K562 (cell line): ENCODE results near the gene FBN1. TPM values are rescaled to one million over a fixed set of nuclear protein-coding genes. Genes with fewer than 3 reads are reported as not detected.

Source experiments
- ARID4B ChIP-seq: sonication (generic); formaldehyde crosslinking; IDR thresholded peaks from 2 replicates; pipeline ENCODE4 v1.8.0; 2022; ENCODE audit warnings: mild to moderate bottlenecking, missing genetic modification reagents
- CBX1 ChIP-seq: sonication (generic); IDR thresholded peaks from 2 replicates; pipeline ENCODE4 v1.6.1; 2016; ENCODE audit warnings: antibody characterized with exemption, low read depth, mild to moderate bottlenecking
- CEBPB ChIP-seq: fragments of 450-650 bp; IDR thresholded peaks from 2 replicates; pipeline ENCODE4 v1.6.1; 2016; ENCODE audit warnings: missing genetic modification characterization, missing compliant biosample characterization
- CREM ChIP-seq: IDR thresholded peaks from 2 replicates; pipeline ENCODE4 v1.6.1; 2014; ENCODE audit warnings: antibody characterized with exemption, low read depth
- CXXC5 ChIP-seq: fragments of 250-450 bp; sonication (Bioruptor Pico); IDR thresholded peaks from 2 replicates; pipeline ENCODE4 v1.8.0; 2022; ENCODE audit warnings: inconsistent platforms, mild to moderate bottlenecking, moderate library complexity
- EP400 ChIP-seq: fragments of 450-650 bp; IDR thresholded peaks from 2 replicates; pipeline ENCODE4 v1.6.1; 2017; ENCODE audit warnings: antibody characterized with exemption, mild to moderate bottlenecking, moderate library complexity
- ESRRA ChIP-seq: fragments of 450-650 bp; IDR thresholded peaks from 2 replicates; pipeline ENCODE4 v1.6.1; 2014; ENCODE audit warnings: low read depth, mild to moderate bottlenecking, moderate library complexity, borderline replicate concordance
- LCOR ChIP-seq: sonication (generic); formaldehyde crosslinking; IDR thresholded peaks from 2 replicates; pipeline ENCODE4 v1.8.0; 2022; ENCODE audit warnings: mild to moderate bottlenecking, missing genetic modification reagents
- MAFG ChIP-seq: fragments of 450-650 bp; conservative IDR thresholded peaks from 2 replicates; pipeline ENCODE4 v1.6.1; 2016; ENCODE audit warnings: missing genetic modification characterization, missing compliant biosample characterization
- MCM5 ChIP-seq: fragments of 450-650 bp; IDR thresholded peaks from 2 replicates; pipeline ENCODE4 v1.6.1; 2016; ENCODE audit warnings: low read depth
- MTA2 ChIP-seq: fragments of 450-650 bp; IDR thresholded peaks from 2 replicates; pipeline ENCODE4 v1.6.1; 2016; ENCODE audit warnings: low read depth
- NBN ChIP-seq: fragments of 450-650 bp; IDR thresholded peaks from 2 replicates; pipeline ENCODE4 v1.6.1; 2016; ENCODE audit warnings: low read depth, mild to moderate bottlenecking
- NFRKB ChIP-seq: fragments of 450-650 bp; IDR thresholded peaks from 2 replicates; pipeline ENCODE4 v1.6.1; 2016; ENCODE audit warnings: low read depth
- OTX1 ChIP-seq: fragments of 450-650 bp; formaldehyde crosslinking; IDR thresholded peaks from 2 replicates; pipeline ENCODE4 v1.4.0; 2022; ENCODE audit warnings: mild to moderate bottlenecking
- RBM15 ChIP-seq: fragments of 200-400 bp; formaldehyde crosslinking; IDR thresholded peaks from 2 replicates; pipeline ENCODE4 v1.6.1; 2018; ENCODE audit warnings: mild to moderate bottlenecking, low read length, moderate library complexity; ENCODE audit not compliant: insufficient read depth
- SLC30A9 ChIP-seq: fragments of 250-450 bp; sonication (Bioruptor Pico); IDR thresholded peaks from 2 replicates; pipeline ENCODE4 v1.8.0; 2022; ENCODE audit warnings: mild to moderate bottlenecking, moderate library complexity
- TBP ChIP-seq: optimal IDR thresholded peaks from 2 replicates; pipeline ENCODE3; 2011; ENCODE audit warnings: low read depth, low read length, improper control_type of control experiment
- TCF7L2 ChIP-seq: fragments of 150-350 bp; IDR thresholded peaks from 2 replicates; pipeline ENCODE4 v1.6.1; 2016; ENCODE audit warnings: low read depth, mild to moderate bottlenecking, low read length, moderate library complexity
- TEAD1 ChIP-seq, 2 experiments: fragments of 450-650 bp in 1 of 2; sonication (generic) in 1 of 2; formaldehyde crosslinking; IDR thresholded peaks; 2 replicates each; pipeline versions ENCODE4 v1.4.0 to v1.8.0; 2020 to 2022; ENCODE audit warnings: mild to moderate bottlenecking in 2 of 2, missing genetic modification reagents in 1 of 2
- TFAM ChIP-seq: fragments of 250-450 bp; sonication (Bioruptor Pico); conservative IDR thresholded peaks from 2 replicates; pipeline ENCODE4 v1.5.0; 2021; ENCODE audit warnings: mild to moderate bottlenecking, moderate library complexity
- ZBTB12 ChIP-seq: fragments of 250-450 bp; sonication (Bioruptor Pico); IDR thresholded peaks from 2 replicates; pipeline ENCODE4 v1.4.0; 2020
- ZFP30 ChIP-seq: fragments of 250-450 bp; sonication (Bioruptor Pico); IDR thresholded peaks from 2 replicates; pipeline ENCODE4 v1.8.0; 2022; ENCODE audit warnings: moderate library complexity, mild to moderate bottlenecking, inconsistent platforms, borderline replicate concordance
- ZFP36 ChIP-seq: fragments of 150-350 bp; IDR thresholded peaks from 2 replicates; pipeline ENCODE4 v1.6.1; 2018; ENCODE audit warnings: low read length, low read depth; ENCODE audit not compliant: partially characterized antibody
- ZNF780A ChIP-seq: fragments of 250-450 bp; sonication (Bioruptor Pico); IDR thresholded peaks from 2 replicates; pipeline ENCODE4 v1.5.0; 2021; ENCODE audit warnings: mild to moderate bottlenecking
- polyA plus RNA-seq, 8 experiments: library from polyadenylated mRNA; depleted of rRNA in 4 of 8; stranded (reverse) in 5 of 8; unstranded in 3 of 8; fragments of >200 nt; fragmentation: Nextera tagmentation in 2 of 8; fragmentation: Illumina TruSeq in 1 of 8; extraction: Ambion mirVana in 2 of 8; extraction: Trizol in 1 of 8; gene quantifications; 2 replicates each; pipeline versions ENCODE4 v1.2.1 to v1.2.3, GENCODE V29; 2011 to 2014; ENCODE audit warnings: inconsistent platforms in 1 of 8, missing spikeins in 1 of 8
- total RNA-seq, 7 experiments: library from RNA; depleted of rRNA in 6 of 7; stranded (reverse); fragments of >200 nt in 6 of 7; fragmentation: Illumina TruSeq in 2 of 7; extraction: Trizol in 2 of 7; gene quantifications; 2 replicates each; pipeline versions ENCODE4 v1.2.1 to v1.2.3, GENCODE V29; 2011 to 2021; ENCODE audit warnings: low replicate concordance in 1 of 7
- TF ChIP-seq, protein P1 (sequence below): fragments of 450-650 bp; IDR thresholded peaks from 2 replicates; pipeline ENCODE4 v1.6.1; 2016; ENCODE audit warnings: low read depth, mild to moderate bottlenecking, moderate library complexity

FBN1 gene
- total and polyA plus RNA-seq, 9 of the 15 experiments (the other 6 are each of a cell fraction or from before 2014, with no cell fraction given): 0.15 to 1.2 (median 0.60) TPM

DNA sequence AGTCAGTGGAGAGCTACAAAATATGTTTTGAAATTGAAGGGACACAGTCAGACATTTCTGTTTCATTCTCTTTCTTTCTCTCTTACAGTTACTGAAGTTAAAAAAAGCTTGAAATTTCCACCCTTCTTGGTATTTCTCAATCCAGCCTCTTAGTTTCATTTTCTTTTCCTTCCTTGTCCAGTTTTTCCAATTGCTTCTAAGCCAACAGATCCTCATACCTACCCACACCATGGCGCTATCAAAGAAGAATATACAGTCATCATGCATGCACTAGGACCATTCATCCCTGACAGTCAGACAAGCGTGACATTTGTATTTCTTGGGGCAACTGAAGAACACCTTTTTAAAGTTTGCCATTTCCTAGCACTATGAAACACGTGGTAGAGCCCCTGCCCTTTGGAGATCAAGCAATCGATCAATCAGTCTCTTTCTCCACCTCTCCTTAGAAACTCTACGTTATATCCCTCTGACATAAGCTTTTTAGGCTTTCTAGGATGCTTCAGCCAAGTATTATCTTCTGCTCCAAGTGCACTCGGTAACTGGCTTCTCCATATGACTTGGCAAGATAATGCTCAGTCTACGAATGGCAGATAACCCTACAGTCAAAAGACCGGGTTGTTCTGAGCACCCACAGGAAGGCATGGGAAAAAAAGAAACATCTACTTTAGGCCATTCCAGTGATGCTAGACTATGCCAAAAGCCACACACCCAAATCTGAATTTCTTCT, 65.4 kb downstream of the FBN1 start (continued):
- no peak for TF ChIP-seq ZBTB12 (CRISPR knock-in tag)
- TF ChIP-seq TCF7L2: no peak
- no peak for TF ChIP-seq SLC30A9 (CRISPR knock-in tag)
- TF ChIP-seq ZFP36: no peak
- no peak for TF ChIP-seq RBM15
- no peak for TF ChIP-seq LCOR (CRISPR knock-in tag)
- TF ChIP-seq ZFP30 (CRISPR knock-in tag): no peak
- no peak for TF ChIP-seq TFAM (CRISPR knock-in tag)
- no peak for TF ChIP-seq ZNF780A
- TF ChIP-seq EP400: peak; percentile 32; the same call in 1 of the 2 replicates
- TF ChIP-seq CEBPB: no peak
- TF ChIP-seq OTX1 (CRISPR knock-in tag): no peak
- TF ChIP-seq TBP: no peak
- peak; percentile 69 for TF ChIP-seq CXXC5
- 0 out of 2 replicates have a peak, but pooled peaks have one; percentile 30 for TF ChIP-seq NBN
- TF ChIP-seq ARID4B: no peak
- TF ChIP-seq, protein P1, sequence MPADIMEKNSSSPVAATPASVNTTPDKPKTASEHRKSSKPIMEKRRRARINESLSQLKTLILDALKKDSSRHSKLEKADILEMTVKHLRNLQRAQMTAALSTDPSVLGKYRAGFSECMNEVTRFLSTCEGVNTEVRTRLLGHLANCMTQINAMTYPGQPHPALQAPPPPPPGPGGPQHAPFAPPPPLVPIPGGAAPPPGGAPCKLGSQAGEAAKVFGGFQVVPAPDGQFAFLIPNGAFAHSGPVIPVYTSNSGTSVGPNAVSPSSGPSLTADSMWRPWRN: no peak
- TF ChIP-seq NFRKB: no peak
- TF ChIP-seq MTA2: peak; percentile 92
- TF ChIP-seq MAFG (tag): peak; percentile 39
- TF ChIP-seq TEAD1 (CRISPR knock-in tag; IDR thresholded peaks at IDR 0.05): no peak
- TF ChIP-seq MCM5: no peak
- no peak for TF ChIP-seq ESRRA
- TF ChIP-seq CREM: peak; percentile 35; the same call in 1 of the 2 replicates
- no peak for TF ChIP-seq CBX1
